NT2/D1 (cell line): Measurements from ENCODE around the gene GALNT7.

Source experiments
- DNase-seq: peaks from one replicate; pipeline ENCODE4 v3.0.0-alpha.2; 2011; ENCODE audit warnings: low read depth, low spot score
- H3K27me3 ChIP-seq: 2 replicates; pipeline ENCODE4 v1.6.0; 2011; ENCODE audit warnings: mild to moderate bottlenecking; ENCODE audit not compliant: insufficient read length, insufficient read depth
- H3K36me3 ChIP-seq: 2 replicates; pipeline ENCODE4 v1.6.1; 2011; ENCODE audit warnings: mild to moderate bottlenecking, low read length, mixed read lengths; ENCODE audit not compliant: insufficient read depth, insufficient read length
- H3K4me1 ChIP-seq: 2 replicates; pipeline ENCODE4 v1.5.1; 2011; ENCODE audit not compliant: insufficient read depth, insufficient read length
- H3K4me3 ChIP-seq: 2 replicates; pipeline ENCODE4 v1.5.1; 2011; ENCODE audit warnings: low read depth; ENCODE audit not compliant: insufficient read length
- H3K9ac ChIP-seq: 2 replicates; pipeline ENCODE4 v1.6.0; 2011; ENCODE audit warnings: low read depth; ENCODE audit not compliant: insufficient read length
- H3K9me3 ChIP-seq: 2 replicates; pipeline ENCODE4 v1.5.1; 2011; ENCODE audit warnings: mild to moderate bottlenecking, low read length; ENCODE audit not compliant: insufficient read depth
- SUZ12 ChIP-seq: IDR thresholded peaks from 2 replicates; pipeline ENCODE4 v1.6.1; 2011; ENCODE audit not compliant: insufficient read length, insufficient read depth; ENCODE audit errors: extremely low read depth
- YY1 ChIP-seq: IDR thresholded peaks from 2 replicates; pipeline ENCODE4 v1.6.1; 2011; ENCODE audit not compliant: insufficient read length, insufficient read depth
- ZNF274 ChIP-seq: IDR thresholded peaks from 2 replicates; pipeline ENCODE4 v1.6.1; 2011; ENCODE audit warnings: mild to moderate bottlenecking, low read depth, low read length

Gene GALNT7

DNA sequence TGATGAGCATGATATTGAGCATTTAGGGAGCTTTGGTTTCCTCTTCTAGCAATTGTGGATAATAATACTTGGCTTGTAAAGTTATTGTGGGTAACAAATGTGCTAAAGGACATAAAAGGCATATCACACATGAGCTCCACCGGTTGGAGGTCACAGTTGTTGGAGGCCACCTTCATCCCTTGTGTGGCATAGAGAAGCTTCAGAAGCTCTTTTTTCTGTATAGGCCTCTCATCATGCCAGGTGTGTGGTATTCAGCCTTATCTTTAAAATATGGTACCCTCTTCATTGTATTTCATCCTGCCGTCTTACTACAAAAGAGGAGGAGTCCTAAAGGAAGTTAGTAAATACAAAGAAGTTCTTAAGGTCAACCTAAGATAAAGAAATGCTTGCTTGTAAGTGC is 99.1 kb downstream of the GALNT7 start:
- no peaks in the 10 kb centered on the region for H3K27me3 ChIP-seq
- H3K9me3 ChIP-seq: no peaks in the 10 kb centered on the region
- no peaks in the 10 kb centered on the region for H3K36me3 ChIP-seq

DNA sequence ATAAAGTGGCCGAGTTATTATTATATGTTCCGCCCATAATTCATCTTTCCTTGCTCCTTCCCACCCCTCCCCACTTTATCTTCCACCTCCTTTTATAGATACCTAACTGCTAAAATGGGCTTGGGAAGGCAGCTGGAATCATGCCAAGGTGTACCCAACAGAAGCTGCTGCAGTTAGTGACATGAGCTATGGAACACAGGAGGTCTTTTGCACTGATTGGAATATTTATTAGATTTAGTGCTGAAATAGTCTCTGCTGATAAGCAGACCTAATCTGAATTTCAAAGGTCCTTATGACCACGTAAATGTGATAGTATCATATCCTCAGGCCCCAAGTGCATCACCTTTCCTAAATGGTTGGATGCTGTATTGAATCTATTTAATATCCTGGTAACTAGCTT is 100.7 kb downstream of the GALNT7 start:
- Histone ChIP-seq H3K9me3 (no peaks in the 10 kb centered on the region), H3K9ac (no peak overlapping the region), H3K4me3 (no peak overlapping the region), H3K4me1 (no peaks in the 10 kb centered on the region), H3K36me3 (no peaks in the 10 kb centered on the region), H3K27me3 (no peaks in the 10 kb centered on the region)
- TF ChIP-seq SUZ12: no peak
- no peak for TF ChIP-seq YY1
- no peak for TF ChIP-seq ZNF274
- no peak for DNase-seq

More for the DNA sequence above, 99.1 kb downstream of the GALNT7 start:
- no peak for DNase-seq
- H3K4me3 ChIP-seq: no peak overlapping the region
- no peak overlapping the region for H3K9ac ChIP-seq
- H3K4me1 ChIP-seq: no peaks in the 10 kb centered on the region
- no peak for TF ChIP-seq ZNF274
- TF ChIP-seq SUZ12: no peak
- no peak for TF ChIP-seq YY1

GRCh38 chr4:173270312-173271027 is 101.9 kb downstream of the GALNT7 start:
- peaks cover 4% of the 10 kb centered on the region for H3K36me3 ChIP-seq
- no peak for TF ChIP-seq ZNF274
- TF ChIP-seq YY1: no peak
- TF ChIP-seq SUZ12: no peak

DNA sequence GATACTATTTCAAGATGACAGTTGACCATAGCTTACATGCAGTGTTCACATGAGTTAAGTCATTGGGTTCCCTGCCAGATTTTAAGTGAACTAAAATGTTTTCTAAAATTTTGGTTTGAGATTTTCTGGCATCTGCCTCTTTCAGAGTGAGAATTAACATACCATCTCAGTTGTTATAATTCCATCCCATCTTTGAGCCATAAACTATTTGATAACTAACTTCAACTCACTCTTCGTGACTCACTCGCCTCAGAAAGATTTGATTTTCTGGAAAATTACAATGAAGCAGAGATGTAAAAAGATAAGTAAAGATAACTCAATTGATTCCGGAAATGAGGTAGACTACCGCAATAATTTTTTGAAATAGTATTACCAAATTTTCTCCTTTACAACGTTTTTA is 103.7 kb downstream of the GALNT7 start:
- Histone ChIP-seq H3K4me3 (no peak overlapping the region), H3K4me1 (no peaks in the 10 kb centered on the region), H3K9me3 (no peaks in the 10 kb centered on the region), H3K36me3 (peaks cover 4% of the 10 kb centered on the region), H3K27me3 (no peaks in the 10 kb centered on the region), H3K9ac (no peak overlapping the region)
- no peak for DNase-seq
- no peak for TF ChIP-seq YY1
- TF ChIP-seq ZNF274: no peak
- TF ChIP-seq SUZ12: no peak

More at GRCh38 chr4:173270312-173271027, 101.9 kb downstream of the GALNT7 start:
- DNase-seq: no peak
- Histone ChIP-seq H3K9ac (no peak overlapping the region), H3K9me3 (no peaks in the 10 kb centered on the region), H3K27me3 (no peaks in the 10 kb centered on the region), H3K4me1 (no peaks in the 10 kb centered on the region), H3K4me3 (no peak overlapping the region)

GRCh38 chr4:173272996-173273395 is 104.4 kb downstream of the GALNT7 start:
- H3K9ac ChIP-seq: no peak overlapping the region
- TF ChIP-seq YY1 (no peak), SUZ12 (no peak), ZNF274 (no peak)
- H3K9me3 ChIP-seq: no peaks in the 10 kb centered on the region
- H3K27me3 ChIP-seq: no peaks in the 10 kb centered on the region
- H3K36me3 ChIP-seq: peaks cover 4% of the 10 kb centered on the region
- no peaks in the 10 kb centered on the region for H3K4me1 ChIP-seq
- H3K4me3 ChIP-seq: no peak overlapping the region
- no peak for DNase-seq

GRCh38 chr4:173273941-173274340 is 105.3 kb downstream of the GALNT7 start:
- Histone ChIP-seq H3K27me3 (no peaks in the 10 kb centered on the region), H3K9ac (no peak overlapping the region), H3K4me1 (no peaks in the 10 kb centered on the region), H3K36me3 (peaks cover 4% of the 10 kb centered on the region), H3K4me3 (no peak overlapping the region), H3K9me3 (no peaks in the 10 kb centered on the region)
- DNase-seq: no peak
- no peak for TF ChIP-seq SUZ12
- TF ChIP-seq ZNF274: no peak
- TF ChIP-seq YY1: no peak

- TF ChIP-seq YY1 (no peak), SUZ12 (no peak), ZNF274 (no peak)
- Histone ChIP-seq H3K4me3 (no peak overlapping the region), H3K36me3 (peaks cover 4% of the 10 kb centered on the region), H3K4me1 (no peaks in the 10 kb centered on the region), H3K9me3 (no peaks in the 10 kb centered on the region), H3K9ac (no peak overlapping the region), H3K27me3 (no peaks in the 10 kb centered on the region)
- DNase-seq: no peak
These were observed 106.1 kb downstream of the GALNT7 start for GRCh38 chr4:173274744-173275143.
